Stimulated activated CD4-positive, alpha-beta T cell treated with anti-CD3 and anti-CD28 coated beads, Interleukin-12 subunit alpha, Interleukin-12 subunit beta, amount 100 ng/mL, for 24 hours (primary cell): Measurements from ENCODE around the gene DHRS1.
"Not testable (repeated sequence)": the region's sequence is repeated elsewhere in the genome, so short reads cannot be mapped to it uniquely, and the experiment has no call there.

Experiments used
- DNase-seq, 2 experiments: peaks; one replicate each; pipeline ENCODE4 v3.0.0-alpha.2; 2020; ENCODE audit warnings: low read depth in 2 of 2

DHRS1 gene

DNA sequence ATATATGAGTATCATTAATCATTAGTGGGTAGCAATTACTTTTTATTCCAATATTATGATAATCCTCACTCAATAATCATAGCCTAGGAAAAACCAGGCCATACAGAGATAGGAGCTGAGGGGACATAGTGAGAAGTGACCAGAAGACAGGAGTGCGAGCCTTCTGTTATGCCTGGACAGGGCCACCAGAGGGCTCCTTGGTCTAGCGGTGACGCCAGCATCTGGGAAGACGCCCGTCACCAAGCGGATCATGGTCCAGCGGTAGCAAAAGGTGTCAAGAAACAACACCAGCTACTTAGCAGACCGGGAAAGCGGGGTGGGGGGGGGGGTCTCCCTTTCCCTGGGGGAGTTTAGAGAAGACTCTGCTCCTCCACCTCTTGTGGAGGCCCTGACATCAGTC, 28.3 kb upstream of the DHRS1 start:
- not testable (repeated sequence) for DNase-seq

DNA sequence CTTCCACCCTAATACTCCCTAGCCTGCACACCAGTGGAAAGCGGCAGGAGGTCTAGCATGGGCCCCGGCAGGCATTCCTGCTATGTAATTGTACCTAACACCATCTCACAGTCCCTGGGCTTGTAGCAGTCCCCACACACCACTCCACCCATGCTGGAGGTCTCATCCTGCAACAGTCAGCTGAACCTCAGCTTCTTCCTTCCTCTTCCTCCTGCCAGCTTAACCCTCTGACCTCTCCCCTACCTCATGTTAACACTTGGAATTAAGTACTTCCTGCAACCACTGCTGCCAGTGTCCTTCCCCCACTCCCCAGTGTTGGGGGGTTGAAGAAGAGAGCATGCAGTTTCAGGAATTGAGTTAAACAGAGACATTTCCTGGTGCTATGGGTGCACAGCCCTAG, 27.7 kb upstream of the DHRS1 start:
- DNase-seq = no peak

GRCh38 chr14:24325963-24326362, 26.4 kb upstream of the DHRS1 start:
- no peak for DNase-seq

DNA sequence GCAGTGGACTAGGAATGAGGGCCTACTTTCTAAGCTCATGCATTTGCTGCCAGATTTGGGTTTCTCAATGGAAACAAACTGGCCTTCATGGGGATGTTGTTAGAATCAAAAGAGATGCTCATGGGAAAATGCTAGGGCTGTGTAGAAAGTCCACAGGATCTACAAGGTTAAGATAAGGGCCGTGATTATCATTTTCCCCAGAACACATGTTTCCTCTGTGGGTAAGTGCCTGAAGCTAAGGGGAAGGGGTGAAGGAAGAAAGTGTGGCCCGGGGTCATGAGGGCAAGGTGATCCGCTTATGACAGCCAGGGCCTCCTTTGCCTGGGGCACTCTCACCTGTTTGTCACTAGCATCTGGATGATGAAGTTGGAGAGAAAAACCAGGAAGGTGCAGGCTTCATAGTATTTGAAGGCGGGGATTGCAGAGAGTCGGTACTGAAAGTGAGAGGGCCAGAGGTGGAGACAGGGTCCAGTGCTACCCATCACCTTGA, 25.5 kb upstream of the DHRS1 start:
- no peak for DNase-seq

- no peak for DNase-seq
Measured at GRCh38 chr14:24324024-24324423, 24.4 kb upstream of the DHRS1 start.

DNA sequence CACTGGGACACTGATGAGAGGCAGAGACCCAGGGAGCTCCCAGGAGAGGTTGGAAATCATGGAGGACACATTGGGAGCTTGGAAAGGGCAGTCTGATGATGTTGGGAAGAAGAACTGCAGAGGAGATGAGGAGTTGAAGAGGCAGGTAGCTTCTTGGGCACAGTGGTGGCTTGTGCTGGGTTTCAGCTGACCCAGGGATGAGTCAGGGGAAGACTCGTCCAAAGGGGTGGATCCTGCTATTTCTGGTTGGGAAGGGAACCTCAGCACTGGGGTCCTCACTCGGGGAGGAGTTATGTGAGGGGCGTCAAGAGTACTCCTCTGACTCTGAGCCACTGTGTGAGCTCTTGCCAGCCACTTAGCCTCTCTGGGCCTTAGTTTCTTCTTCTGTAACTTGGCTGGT, 23.8 kb upstream of the DHRS1 start:
- no peak for DNase-seq

DNA sequence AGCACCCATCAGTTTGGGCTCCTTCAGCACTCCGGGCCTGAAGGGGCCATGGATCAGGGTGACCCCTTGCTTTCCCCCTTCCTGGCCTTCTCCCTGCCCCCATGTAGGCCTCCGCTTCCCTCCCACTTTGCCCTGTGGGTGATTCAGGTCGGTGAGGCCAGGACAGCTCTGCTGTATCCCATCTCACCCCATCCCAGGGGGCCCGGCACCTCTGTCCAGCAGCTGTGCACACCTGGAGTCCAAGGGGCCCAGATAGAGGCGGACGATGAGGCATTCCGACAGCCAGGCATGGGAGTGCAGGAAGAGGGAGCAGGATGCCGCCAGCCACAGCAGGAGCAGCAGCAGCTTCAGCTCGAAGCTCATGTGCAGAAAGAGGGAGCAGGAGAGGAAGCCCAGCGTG, 23.1 kb upstream of the DHRS1 start:
- no peak for DNase-seq

- DNase-seq = no peak
Measured at GRCh38 chr14:24321212-24321975, 21.8 kb upstream of the DHRS1 start.

DNA sequence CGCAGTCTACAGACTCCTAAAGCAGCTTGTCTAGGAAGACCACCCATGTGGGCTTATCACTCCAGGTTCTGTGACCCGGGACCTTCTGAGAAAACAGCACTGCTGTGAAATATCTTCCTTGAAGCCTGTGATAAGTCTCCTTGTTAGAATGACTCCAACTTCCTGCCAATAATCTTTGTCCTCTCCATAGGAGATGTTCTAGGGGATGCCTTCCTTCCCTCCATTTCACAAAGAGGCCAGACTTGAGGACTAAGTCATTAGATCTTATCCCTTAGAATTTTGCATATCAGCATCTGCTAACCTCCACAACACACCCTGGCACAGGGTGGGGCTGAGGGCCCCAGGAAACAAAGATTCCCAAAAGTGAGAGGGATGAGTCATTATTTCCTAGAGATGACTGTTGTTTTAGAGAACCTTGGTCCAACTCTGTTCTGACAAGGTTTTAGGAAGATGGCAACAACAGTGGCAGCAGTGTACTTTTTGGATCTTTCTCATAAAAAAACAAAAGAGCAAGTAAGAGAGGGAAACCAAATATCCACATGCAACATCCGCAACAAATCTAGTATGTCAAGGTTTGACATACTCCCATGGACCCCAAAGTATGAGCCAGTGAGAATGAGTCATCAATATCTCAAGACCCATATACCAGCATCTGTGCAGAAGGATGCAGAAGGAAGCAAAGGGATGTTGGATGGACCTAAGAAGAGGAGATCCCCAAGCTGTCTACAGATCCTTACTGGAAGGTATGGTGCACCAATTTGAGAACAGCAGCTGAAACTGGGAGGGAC, 17.8 kb upstream of the DHRS1 start:
- no peak for DNase-seq

GRCh38 chr14:24316597-24316950, 17.0 kb upstream of the DHRS1 start:
- DNase-seq = no peak

GRCh38 chr14:24315807-24316596, 16.4 kb upstream of the DHRS1 start:
- no peak for DNase-seq

GRCh38 chr14:24315243-24315806, 15.7 kb upstream of the DHRS1 start:
- DNase-seq = no peak

DNA sequence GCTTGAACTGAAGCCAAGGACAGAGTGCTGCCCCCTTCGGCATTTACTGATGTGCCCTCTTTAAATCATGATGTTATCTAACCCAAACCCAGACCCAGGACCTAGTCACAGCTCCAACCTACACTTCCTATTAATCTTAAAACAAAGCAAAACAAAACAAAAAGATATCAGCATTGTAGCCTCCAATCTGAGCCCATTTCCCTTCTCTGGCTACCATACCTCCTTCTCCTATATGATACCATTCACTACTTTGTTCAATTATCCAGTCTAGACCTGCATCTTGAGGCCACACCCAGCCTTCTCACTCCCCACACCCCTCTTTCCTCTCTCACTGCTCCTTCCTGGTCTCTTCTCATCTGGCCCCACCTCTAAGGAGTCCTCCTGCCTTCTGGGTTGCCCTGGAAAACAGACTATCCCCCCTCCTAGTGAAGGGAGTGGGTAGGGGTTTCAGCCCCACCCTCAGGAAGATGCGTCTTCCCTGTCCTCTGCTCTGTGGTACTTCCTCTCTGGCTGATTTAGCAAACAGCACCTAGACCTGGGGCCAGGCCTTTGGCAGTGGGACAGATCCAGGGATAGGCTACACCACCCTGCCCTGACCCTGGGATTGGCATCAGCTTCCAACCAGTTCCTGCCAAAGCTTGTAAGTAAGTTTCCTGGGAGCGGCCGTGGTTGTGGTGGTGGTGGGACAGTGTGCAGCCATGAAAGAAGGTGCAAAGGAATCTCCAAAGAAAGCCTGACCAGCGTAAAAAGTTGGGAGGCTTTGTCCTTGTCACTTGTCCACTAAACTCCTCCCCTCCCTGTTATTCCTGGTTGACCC, 15.0 kb upstream of the DHRS1 start:
- DNase-seq = no peak

DNA sequence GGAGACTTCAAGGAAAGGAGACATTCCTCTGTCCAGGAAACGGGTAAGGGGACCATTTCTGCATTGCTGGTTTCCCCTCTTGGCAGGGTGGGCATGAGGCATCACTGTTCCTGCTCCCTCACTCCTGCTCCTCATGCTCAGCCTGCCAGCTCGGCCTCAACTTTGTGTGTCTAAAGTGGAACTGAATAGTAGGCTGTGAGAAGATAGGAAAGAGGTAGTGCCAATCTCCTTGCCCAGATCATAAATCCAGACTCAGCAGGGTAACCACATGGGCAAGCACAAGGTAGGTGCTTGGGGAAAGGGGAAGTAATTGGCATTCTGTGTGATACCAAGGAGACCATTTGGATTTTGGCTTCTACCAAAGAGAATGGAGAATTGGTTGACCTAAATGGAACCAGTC, 14.3 kb upstream of the DHRS1 start:
- DNase-seq = no peak

- DNase-seq = no peak
Measured at GRCh38 chr14:24312736-24313507, 13.3 kb upstream of the DHRS1 start.

DNA sequence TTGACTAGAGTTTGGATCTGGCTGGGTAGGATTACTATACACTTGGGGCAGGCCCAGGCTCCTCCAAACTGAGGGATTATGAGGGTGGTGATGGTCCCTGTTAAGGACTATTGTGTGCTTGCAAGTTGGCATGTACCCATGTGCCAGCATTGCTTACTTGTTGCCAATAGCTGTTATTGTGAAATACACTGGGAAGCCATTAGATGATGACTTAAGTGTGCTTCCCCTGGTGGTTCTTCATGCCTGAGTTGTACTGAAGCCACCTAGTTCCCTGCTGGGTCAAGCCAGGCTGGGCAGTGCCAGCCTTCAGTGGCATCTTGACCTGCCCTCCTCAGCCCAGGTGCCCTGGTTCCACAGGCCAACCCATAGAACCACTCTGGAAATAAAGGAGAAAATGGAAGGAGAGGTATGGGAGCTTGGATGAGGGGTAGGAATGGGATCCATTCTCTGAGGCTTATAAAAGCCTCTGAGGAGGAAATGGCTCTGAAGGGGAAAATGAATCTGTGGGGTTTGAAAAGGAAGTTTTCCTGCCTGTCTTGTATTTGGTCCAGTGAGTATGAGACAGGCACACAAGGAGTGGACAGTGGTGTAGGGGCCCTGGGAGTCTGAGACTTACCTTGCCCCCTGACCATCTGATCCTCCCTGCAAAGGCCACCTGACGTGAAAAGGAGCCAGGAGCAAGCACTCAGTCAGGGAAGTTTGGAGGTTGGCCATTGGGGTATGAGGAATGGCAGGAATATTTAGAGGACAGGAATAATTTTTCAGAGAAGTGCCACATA, 12.4 kb upstream of the DHRS1 start:
- DNase-seq = no peak

- DNase-seq = peak in 1 of 2 experiments; percentile 32
Measured at GRCh38 chr14:24310646-24311604, 11.3 kb upstream of the DHRS1 start, which contains the start of gene LTB4R. LTB4R (plus strand) TSS chr14:24311502; CDS start chr14:24315652, 4,150 bp downstream.

- no peak for DNase-seq
Measured at GRCh38 chr14:24310265-24310645, 10.7 kb upstream of the DHRS1 start.
